NCI-H2029 treated with DMSO at 0.1 percent for 48 hours (cell line): ENCODE measurements around the gene TLE2.

Source experiments
- DNase-seq: peaks from one replicate; lab custom pipeline; 2025; lab: John Stamatoyannopoulos, UW

TLE2 gene

GRCh38 chr19:3029065-3029923 is at the start of gene TLE2:
TSS of gene TLE2 (minus strand) at chr19:3029280. CDS start at chr19:3028904, 376 bp downstream.
- no peak for DNase-seq

- peak; percentile 22 for DNase-seq
These were observed 46.7 kb upstream of the TLE2 start for GRCh38 chr19:3075605-3076431.

DNA sequence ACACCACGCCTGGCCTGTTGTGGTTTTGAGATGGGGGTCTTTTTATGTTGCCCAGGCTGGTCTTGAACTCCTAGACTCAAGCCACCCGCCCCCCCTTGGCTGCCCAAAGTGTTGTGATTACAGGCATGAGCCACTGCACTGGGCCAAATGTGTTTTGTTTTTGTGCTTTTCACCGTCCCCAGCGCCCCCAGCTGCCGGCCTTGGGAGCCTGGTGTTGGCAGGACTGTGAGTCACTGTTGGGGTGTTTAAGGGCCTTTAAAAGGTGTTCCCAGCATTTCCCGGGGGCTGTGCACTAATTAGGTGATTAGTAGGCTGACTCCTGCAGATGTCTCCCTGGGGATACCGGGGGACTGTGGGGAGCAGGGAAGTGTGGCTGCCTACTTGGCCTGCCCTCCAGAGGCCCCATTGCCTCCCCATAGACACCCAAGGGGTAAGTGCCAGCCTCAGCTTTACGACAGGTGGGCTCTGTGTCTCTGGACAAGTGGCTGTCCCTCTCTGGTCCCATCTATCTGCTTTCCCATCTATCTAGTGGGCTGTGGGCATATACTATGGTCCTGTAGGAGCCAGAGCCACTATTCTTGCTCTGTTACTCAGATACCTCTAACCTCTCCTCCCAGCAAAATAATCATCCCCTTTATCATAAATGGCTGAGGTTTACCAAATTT is 45.0 kb upstream of the TLE2 start:
- no peak for DNase-seq

GRCh38 chr19:3073159-3073563 is 44.1 kb upstream of the TLE2 start:
- DNase-seq, result peak; percentile 67

- DNase-seq, result no peak
These were observed 42.7 kb upstream of the TLE2 start for GRCh38 chr19:3071768-3072167.

- DNase-seq, result no peak
These were observed 39.0 kb upstream of the TLE2 start for GRCh38 chr19:3068071-3068470.

DNA sequence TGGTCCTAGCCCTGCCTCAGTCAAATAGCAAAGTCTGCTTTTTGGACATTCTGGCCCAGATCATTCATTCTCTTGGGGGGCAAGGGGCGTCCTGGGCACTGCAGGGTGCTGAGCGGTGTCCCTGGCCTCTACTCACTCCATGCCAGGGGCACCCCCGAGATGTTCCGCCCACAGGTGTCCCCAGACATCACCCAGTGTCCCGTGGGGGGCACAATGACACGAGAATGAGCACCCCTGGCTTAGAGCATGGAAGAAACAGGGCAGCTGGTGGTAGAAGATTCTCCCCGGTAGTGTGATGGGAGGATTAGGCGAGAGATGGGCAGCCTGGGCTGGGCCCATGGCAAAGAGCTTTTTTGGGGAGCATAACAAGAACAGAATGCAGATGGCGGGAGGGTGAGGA is 38.5 kb upstream of the TLE2 start:
- no peak for DNase-seq

DNA sequence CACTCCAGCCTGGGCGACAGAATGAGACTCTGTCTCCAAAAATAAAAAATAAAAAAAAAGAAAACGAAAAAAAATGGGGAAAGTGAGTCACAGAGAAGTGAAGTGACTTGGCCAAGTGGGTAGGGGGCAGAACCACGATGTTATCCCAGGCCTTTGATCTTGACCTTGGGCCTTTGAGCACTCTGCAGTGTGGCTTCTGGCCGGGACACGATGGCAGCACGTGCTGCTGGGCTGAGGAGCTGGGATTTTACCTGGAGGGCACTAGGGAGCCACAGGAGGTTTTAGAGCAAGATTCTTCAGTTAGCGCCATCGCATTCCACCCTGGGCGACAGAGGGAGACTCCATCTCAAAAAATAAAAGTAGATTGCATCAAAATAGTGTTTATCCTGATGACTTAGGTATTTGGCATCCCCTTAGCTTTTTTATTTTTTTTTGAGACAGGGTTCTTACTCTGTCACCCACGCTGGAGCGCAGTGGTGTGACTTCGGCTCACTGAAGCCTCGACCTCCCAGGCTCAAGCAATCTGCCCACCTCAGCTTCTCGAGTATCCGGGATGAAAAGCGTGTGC is 37.5 kb upstream of the TLE2 start:
- DNase-seq, result no peak

DNA sequence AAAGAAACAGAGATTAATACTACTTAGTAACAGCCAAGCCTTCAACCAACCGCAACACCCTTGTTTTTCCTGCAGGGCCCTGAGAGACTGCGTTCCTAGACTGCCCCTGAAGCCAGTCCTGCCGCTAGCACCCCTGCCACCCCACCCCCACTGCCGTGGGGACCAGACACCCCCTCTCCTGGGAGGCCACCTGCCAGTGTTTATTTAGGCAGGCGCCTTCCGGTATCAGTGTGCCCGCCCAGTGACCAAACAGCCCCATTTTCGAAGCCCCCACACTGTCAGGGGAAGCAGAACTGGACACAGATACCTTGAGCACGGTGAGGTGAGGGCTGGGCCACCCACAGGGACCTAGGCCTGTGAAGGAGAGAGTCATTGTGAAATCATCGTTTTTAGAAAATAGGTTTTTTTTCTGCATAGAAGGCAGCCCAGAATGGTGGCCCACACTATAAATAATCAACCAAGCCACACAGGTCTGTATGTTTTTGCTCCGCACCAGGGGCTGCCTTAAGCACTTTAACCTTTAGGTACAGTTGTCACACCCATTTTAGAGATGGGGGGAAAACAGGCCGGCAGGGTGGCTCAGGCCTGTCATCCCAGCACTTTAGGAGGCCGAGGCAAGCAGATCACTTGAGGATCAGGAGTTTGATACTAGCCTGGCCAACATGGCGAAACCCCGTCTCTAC is 36.7 kb upstream of the TLE2 start:
- DNase-seq, result peak; percentile 57

DNA sequence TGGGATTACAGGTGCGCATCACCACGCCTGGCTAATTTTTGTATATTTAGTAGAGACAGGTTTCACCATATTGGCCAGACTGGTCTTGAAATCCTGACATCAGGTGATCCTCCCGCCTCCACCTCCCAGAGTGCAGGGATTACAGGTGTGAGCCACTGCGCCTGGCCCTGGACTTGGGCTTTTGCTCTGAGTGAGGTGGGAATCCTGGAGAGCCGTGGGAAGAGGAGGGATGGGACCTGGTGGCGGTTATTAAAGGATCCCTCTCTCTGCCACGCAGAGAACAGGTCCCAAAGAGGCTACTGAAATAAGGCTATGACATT is 34.9 kb upstream of the TLE2 start:
- no peak for DNase-seq

GRCh38 chr19:3062165-3063105 is 33.4 kb upstream of the TLE2 start, which contains the start of gene TLE5:
TSS of gene TLE5 (minus strand) at chr19:3062495. CDS start at chr19:3062200, 295 bp downstream.
- no peak for DNase-seq

- no peak for DNase-seq
These were observed 32.4 kb upstream of the TLE2 start for GRCh38 chr19:3061182-3062161.

DNA sequence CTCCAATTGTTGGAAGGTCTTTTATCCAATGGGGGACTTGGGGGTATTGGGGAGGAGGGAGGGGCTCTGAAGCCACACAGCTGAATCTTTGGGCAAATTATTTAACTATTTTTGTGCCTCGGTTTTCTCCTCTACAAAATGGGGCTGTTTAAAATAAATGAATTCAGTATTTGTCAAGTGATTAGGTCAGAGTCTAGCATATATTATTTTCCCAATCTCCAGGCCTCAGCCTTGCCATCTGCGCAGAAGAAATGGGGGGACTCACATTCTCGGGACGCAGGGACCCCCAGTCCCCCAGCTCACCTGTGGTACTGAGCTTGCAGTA is 31.7 kb upstream of the TLE2 start:
- DNase-seq, result no peak

- no peak for DNase-seq
These were observed 30.6 kb upstream of the TLE2 start for GRCh38 chr19:3059653-3060052.

DNA sequence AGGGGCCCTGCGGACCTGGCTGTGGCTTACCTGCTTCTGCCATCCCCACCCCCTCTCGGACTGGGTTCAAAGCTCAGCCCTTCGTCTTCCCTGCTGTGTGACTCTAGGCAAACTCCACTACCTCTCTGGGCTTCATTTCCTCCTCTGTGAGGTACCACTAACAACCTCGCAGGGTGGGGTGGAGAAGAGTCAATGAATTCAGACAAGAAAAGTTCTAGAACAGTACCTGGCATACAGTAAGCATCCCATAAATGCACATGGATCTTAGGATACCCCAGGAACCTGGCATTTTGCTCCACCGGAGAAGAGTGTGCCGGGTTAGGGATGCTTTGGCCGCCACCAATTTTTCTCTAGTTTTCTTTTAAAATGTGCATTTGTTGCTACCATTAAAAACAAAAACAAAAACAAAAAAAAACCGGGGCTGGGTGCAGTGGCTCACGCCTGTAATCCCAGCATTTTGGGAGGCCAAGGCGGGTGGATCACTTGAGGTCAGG is 29.8 kb upstream of the TLE2 start:
- no peak for DNase-seq

DNA sequence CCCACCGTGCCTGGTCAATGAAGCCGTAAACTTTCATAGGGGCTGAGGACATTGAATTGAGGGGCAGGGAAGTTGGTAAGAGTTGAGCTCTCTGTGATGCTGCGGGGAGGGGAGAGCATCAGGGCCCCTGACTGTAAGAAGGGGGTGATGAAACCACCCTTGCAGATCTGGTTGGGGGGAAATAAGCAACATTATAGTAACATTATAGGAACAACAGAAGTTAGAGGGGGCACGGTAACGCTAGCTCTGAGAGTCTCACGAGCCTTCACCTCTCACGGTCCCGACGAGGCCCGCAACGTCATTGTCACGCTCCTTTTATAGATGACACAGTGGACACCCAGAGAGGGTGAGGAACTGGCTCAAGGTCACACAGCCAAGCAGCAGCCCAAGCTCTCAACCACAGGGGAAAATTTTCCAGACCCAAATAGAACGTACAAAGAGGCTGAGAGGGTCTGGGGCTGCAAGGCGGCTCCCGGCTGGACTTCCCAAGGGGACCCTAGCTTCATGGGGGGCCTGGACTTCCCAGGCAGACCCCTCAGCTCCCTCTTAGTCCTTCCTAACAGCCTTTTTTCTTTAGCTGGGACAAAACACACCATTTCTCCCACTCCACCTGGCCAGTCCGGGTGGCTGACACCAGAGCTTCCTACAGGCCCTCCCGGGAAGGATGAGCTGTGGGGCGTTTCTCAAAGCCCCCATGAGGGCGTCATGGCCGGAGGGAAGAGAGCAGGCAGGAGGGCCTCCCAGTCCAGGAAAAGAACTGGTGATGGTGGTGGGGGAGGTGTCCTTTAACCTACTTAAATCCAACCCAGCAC is 29.1 kb upstream of the TLE2 start:
- DNase-seq, result no peak

GRCh38 chr19:3057275-3057714 is 28.2 kb upstream of the TLE2 start:
- peak; percentile 60 for DNase-seq

DNA sequence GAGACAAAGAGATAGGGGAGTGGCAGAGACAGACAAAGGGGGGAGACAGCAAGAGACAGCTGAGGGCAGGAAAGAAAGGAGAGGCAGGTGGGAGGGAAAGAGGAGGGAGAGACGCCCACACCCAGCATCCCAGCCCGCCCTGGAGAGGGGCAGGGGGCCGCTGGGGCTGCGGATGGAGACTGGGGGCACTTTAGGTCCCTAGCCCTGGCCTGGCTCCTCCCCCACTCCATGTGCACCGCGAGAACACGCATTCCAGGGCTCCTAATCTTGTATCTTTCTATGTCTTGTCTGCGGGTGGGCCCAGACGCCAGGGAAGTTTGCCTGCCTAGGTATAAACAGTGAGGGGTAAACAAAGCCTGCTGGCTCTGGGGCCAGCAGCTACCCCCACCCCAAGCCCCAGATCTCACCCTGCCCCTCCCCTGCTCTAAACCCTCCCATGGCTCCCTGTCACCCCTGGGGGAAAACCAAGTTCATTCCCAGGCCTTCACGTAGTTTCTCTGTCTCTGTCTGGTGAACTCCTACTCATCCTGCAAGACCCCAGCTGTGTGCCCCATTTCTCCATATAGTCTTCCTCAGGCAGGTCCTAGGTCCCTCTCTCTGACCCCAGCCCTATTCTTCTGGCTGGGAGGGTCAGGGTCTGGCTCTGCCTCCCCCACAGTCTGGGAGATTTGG is 27.5 kb upstream of the TLE2 start:
- DNase-seq, result peak; percentile 53
